Measurements from ENCODE around the gene LRRC8E.

Gene LRRC8E

GRCh38 chr19:7888145-7888825, at the start of gene LRRC8E:
Gene LRRC8E (plus strand): TSS chr19:7888510. CDS start chr19:7895604, 7,094 bp downstream.
- peak in 1 of 2 donors; percentile 16 for DNase-seq (ENCODE audit: low read depth in 2 of 2, low spot score in 1 of 2)

GRCh38 chr19:7839476-7839875, 48.8 kb upstream of the LRRC8E start:
- no peak for DNase-seq (ENCODE audit: low read depth in 2 of 2, low spot score in 1 of 2)

GRCh38 chr19:7840629-7841028, 47.7 kb upstream of the LRRC8E start:
- DNase-seq (ENCODE audit: low read depth in 2 of 2, low spot score in 1 of 2), result no peak

- DNase-seq (ENCODE audit: low read depth in 2 of 2, low spot score in 1 of 2), result no peak
Observed at GRCh38 chr19:7841751-7842660, 46.3 kb upstream of the LRRC8E start.

GRCh38 chr19:7842661-7843294, 45.5 kb upstream of the LRRC8E start:
- no peak for DNase-seq (ENCODE audit: low read depth in 2 of 2, low spot score in 1 of 2)

GRCh38 chr19:7843521-7843920, 44.8 kb upstream of the LRRC8E start:
- DNase-seq (ENCODE audit: low read depth in 2 of 2, low spot score in 1 of 2), result no peak

GRCh38 chr19:7844405-7844804, 43.9 kb upstream of the LRRC8E start:
- no peak for DNase-seq (ENCODE audit: low read depth in 2 of 2, low spot score in 1 of 2)

- no peak for DNase-seq (ENCODE audit: low read depth in 2 of 2, low spot score in 1 of 2)
Observed at GRCh38 chr19:7844951-7845350, 43.4 kb upstream of the LRRC8E start.

- DNase-seq (ENCODE audit: low read depth in 2 of 2, low spot score in 1 of 2), result no peak
Observed at GRCh38 chr19:7845390-7846154, 42.7 kb upstream of the LRRC8E start.

GRCh38 chr19:7846155-7846646, 42.1 kb upstream of the LRRC8E start:
- no peak for DNase-seq (ENCODE audit: low read depth in 2 of 2, low spot score in 1 of 2)

- DNase-seq (ENCODE audit: low read depth in 2 of 2, low spot score in 1 of 2), result no peak
Observed at GRCh38 chr19:7847664-7848063, 40.6 kb upstream of the LRRC8E start.

GRCh38 chr19:7848779-7849457, 39.4 kb upstream of the LRRC8E start:
- no peak for DNase-seq (ENCODE audit: low read depth in 2 of 2, low spot score in 1 of 2)

- no peak for DNase-seq (ENCODE audit: low read depth in 2 of 2, low spot score in 1 of 2)
Observed at GRCh38 chr19:7849631-7849999, 38.7 kb upstream of the LRRC8E start.

- DNase-seq (ENCODE audit: low read depth in 2 of 2, low spot score in 1 of 2), result no peak
Observed at GRCh38 chr19:7850000-7850813, 38.1 kb upstream of the LRRC8E start.

GRCh38 chr19:7850945-7851622, 37.2 kb upstream of the LRRC8E start:
- DNase-seq (ENCODE audit: low read depth in 2 of 2, low spot score in 1 of 2), result no peak

- no peak for DNase-seq (ENCODE audit: low read depth in 2 of 2, low spot score in 1 of 2)
Observed at GRCh38 chr19:7851623-7852500, 36.4 kb upstream of the LRRC8E start.

- DNase-seq (ENCODE audit: low read depth in 2 of 2, low spot score in 1 of 2), result peak in 1 of 2 donors; percentile 43
Observed at GRCh38 chr19:7852851-7853769, 35.2 kb upstream of the LRRC8E start.
